Suprapubic skin (tissue), 4 donors: Measurements from ENCODE around the gene SERPING1. TPM values are rescaled to one million over a fixed set of nuclear protein-coding genes. Genes with fewer than 3 reads are reported as not detected.
A peak's percentile ranks its signal among the peaks of the same experiment; 100 is the strongest.

Source experiments
- DNase-seq, 2 donors: peaks; one replicate each; pipeline ENCODE4 v3.0.0-alpha.2; 2019; ENCODE audit warnings: low spot score in 2 of 2
- H3K27ac ChIP-seq: fragments of 200-600 bp; sonication (generic); one replicate; pipeline ENCODE4 v1.5.1; 2019
- H3K27me3 ChIP-seq: fragments of 200-600 bp; sonication (generic); one replicate; pipeline ENCODE4 v1.5.1; 2019
- H3K36me3 ChIP-seq: fragments of 200-600 bp; sonication (generic); one replicate; pipeline ENCODE4 v1.5.1; 2019
- H3K4me1 ChIP-seq: fragments of 200-600 bp; sonication (generic); one replicate; pipeline ENCODE4 v1.5.1; 2019
- H3K4me3 ChIP-seq: fragments of 200-600 bp; sonication (generic); one replicate; pipeline ENCODE4 v1.5.1; 2019; ENCODE audit warnings: mild to moderate bottlenecking
- H3K9me3 ChIP-seq: fragments of 200-600 bp; sonication (generic); one replicate; pipeline ENCODE4 v1.5.1; 2019
- CTCF ChIP-seq, 2 donors: fragments of 200-600 bp in 1 of 2; fragments of 450-650 bp in 1 of 2; sonication (generic) in 1 of 2; IDR thresholded peaks; one replicate each; pipeline ENCODE4 v1.5.1; 2016 to 2019; ENCODE audit warnings: antibody characterized with exemption in 2 of 2, mild to moderate bottlenecking in 1 of 2, moderate library complexity in 1 of 2
- EP300 ChIP-seq: sonication (generic); formaldehyde crosslinking; IDR thresholded peaks from one replicate; pipeline ENCODE4 v1.6.1; 2017; ENCODE audit warnings: antibody characterized with exemption
- POLR2A ChIP-seq, 2 donors: fragments of 450-650 bp; IDR thresholded peaks; one replicate each; pipeline ENCODE4 v1.6.1; 2017; ENCODE audit warnings: antibody characterized with exemption in 2 of 2, mild to moderate bottlenecking in 2 of 2, moderate library complexity in 2 of 2
- POLR2AphosphoS5 ChIP-seq, 3 donors: sonication (generic); formaldehyde crosslinking; IDR thresholded peaks; one replicate each; pipeline ENCODE4 v1.6.1; 2017; ENCODE audit warnings: antibody characterized with exemption in 3 of 3
- WGBS: methylation state at CpG from one replicate; pipeline ENCODE4 v1.1.5; 2018; 5-methylcytosine and 5-hydroxymethylcytosine counted together
- total RNA-seq, 4 donors: library from RNA; depleted of rRNA; stranded (reverse); fragments of >200 nt; gene quantifications; one replicate each; pipeline ENCODE4 v1.1.0, GENCODE V29; 2016

Gene SERPING1
- total RNA-seq, 4 donors from 2014 or later = 93.3 to 173 (median 119) TPM

GRCh38 chr11:57653163-57653562, 55.7 kb downstream of the SERPING1 start:
- no peak for DNase-seq
- Histone ChIP-seq H3K36me3 (no peaks in the 10 kb centered on the region), H3K9me3 (no peaks in the 10 kb centered on the region), H3K4me1 (peaks cover 33% of the 10 kb centered on the region), H3K27me3 (peaks cover 6% of the 10 kb centered on the region), H3K27ac (no peak overlapping the region), H3K4me3 (no peak overlapping the region)
- 46% methylated on average over 3 of the region's 3 CpGs for WGBS
- no peak for TF ChIP-seq EP300

DNA sequence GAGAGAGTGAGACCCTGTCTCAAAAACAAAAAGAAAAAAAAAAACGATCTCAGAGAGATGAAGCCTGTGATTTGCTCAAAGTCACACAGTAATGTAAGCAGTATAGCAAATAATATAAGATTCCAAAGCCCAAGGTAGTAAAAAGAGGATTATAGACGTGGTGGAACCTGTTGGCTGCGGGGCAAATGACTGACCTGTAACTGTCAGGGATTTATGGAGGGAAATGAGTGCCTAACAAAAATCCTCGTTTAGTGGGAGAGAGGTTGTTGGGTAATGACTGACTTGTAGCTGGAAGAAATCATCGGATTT, 59.4 kb downstream of the SERPING1 start:
- WGBS = 16% methylated on average over 5 of the region's 5 CpGs
- DNase-seq = no peak

DNA sequence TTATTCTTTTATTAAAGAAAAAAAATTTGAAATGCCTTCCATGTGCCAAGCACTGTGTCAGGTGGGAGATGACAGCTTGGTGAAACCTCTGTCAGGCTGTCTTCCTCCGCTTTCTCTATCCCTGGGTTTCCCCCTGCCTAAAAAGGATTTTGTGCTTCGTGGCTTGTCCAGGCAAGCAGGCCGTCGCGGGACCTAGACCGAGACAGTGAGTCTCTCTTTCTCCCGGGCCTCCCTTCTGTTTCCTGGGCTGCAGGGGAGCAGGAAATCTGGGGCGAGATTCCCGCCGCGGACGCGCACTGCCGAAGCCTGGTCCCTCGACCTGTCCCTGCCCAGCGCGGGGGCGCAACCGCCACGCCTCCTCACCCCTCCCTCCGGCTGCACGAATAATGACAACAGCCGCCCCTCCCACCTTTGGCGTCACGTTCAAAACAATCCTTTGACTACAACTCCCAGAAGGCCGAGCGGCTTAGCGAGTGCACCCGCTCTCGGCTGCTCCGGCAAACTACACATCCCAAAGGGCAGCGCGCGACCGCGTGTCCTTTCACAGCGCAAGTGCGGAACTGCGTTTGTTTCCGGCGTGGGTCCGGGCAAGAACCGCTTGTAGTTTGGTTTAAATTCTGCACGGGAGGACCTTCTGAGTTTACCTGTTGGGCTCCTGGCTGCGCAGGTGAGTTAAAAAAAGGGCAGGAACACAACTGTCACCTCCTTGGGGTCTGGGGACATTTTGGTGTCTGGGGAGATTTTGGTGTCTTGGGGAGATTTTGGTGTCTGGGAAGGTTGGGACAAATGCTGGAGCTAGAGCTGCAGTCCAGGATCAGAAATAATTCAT, 59.9 kb downstream of the SERPING1 start, which contains the start of gene CLP1:
TSS of gene CLP1 (plus strand) at position 569 of the 829 bp plus-strand sequence. CDS start 1,715 bp downstream, outside the sequence.
- Histone ChIP-seq H3K4me1 (peaks cover 24% of the 10 kb centered on the region), H3K27ac (peak within 1 kb of the TSS; percentile 94), H3K4me3 (peak within 1 kb of the TSS; percentile 71), H3K9me3 (no peaks in the 10 kb centered on the region), H3K36me3 (peaks cover 32% of the 10 kb centered on the region), H3K27me3 (no peaks in the 10 kb centered on the region)
- WGBS = 0% methylated on average over 30 of the region's 45 CpGs
- TF ChIP-seq CTCF (IDR thresholded peaks at IDR 0.05) = no peak
- TF ChIP-seq POLR2A (IDR thresholded peaks at IDR 0.05) = peak; percentile 47 to 77
- TF ChIP-seq POLR2AphosphoS5 (IDR thresholded peaks at IDR 0.05) = peak; percentile 16 to 77 (median 39)
- DNase-seq = peak; percentile 100

More for the DNA sequence above, 59.4 kb downstream of the SERPING1 start:
- H3K27ac ChIP-seq = peak overlapping the region; percentile 94
- peaks cover 26% of the 10 kb centered on the region for H3K36me3 ChIP-seq
- peaks cover 24% of the 10 kb centered on the region for H3K4me1 ChIP-seq
- H3K9me3 ChIP-seq = no peaks in the 10 kb centered on the region
- peak overlapping the region; percentile 71 for H3K4me3 ChIP-seq
- no peak for TF ChIP-seq CTCF (IDR thresholded peaks at IDR 0.05)
- H3K27me3 ChIP-seq = no peaks in the 10 kb centered on the region

GRCh38 chr11:57658023-57658361, 60.5 kb downstream of the SERPING1 start:
- 0% methylated on average over 8 of the region's 8 CpGs for WGBS
- Histone ChIP-seq H3K4me1 (peaks cover 24% of the 10 kb centered on the region), H3K27me3 (no peaks in the 10 kb centered on the region), H3K4me3 (peak overlapping the region; percentile 71), H3K9me3 (no peaks in the 10 kb centered on the region), H3K36me3 (peaks cover 34% of the 10 kb centered on the region), H3K27ac (peak overlapping the region; percentile 94)
- DNase-seq = no peak
- no peak for TF ChIP-seq EP300
- no peak for TF ChIP-seq POLR2AphosphoS5 (IDR thresholded peaks at IDR 0.05)
- TF ChIP-seq POLR2A (IDR thresholded peaks at IDR 0.05) = no peak
- no peak for TF ChIP-seq CTCF (IDR thresholded peaks at IDR 0.05)

DNA sequence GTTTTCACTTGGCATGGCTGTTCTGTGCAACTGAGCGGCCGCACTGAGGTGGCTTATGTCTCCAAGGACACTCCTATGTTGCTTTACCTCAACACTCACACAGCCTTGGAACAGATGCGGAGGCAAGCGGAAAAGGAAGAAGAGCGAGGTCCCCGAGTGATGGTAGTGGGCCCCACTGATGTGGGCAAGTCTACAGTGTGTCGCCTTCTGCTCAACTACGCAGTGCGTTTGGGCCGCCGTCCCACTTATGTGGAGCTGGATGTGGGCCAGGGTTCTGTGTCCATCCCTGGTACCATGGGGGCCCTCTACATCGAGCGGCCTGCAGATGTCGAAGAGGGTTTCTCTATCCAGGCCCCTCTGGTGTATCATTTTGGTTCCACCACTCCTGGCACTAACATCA, 62.2 kb downstream of the SERPING1 start:
- Histone ChIP-seq H3K27me3 (no peaks in the 10 kb centered on the region), H3K27ac (no peak overlapping the region), H3K4me3 (no peak overlapping the region), H3K9me3 (no peaks in the 10 kb centered on the region), H3K4me1 (peaks cover 24% of the 10 kb centered on the region), H3K36me3 (peaks cover 34% of the 10 kb centered on the region)
- no peak for DNase-seq
- WGBS = 92% methylated on average over 14 of the region's 14 CpGs
- TF ChIP-seq CTCF (IDR thresholded peaks at IDR 0.05) (no peak), POLR2AphosphoS5 (IDR thresholded peaks at IDR 0.05) (no peak), POLR2A (IDR thresholded peaks at IDR 0.05) (no peak), EP300 (no peak)

GRCh38 chr11:57662893-57663292, 65.4 kb downstream of the SERPING1 start:
- Histone ChIP-seq H3K4me1 (peaks cover 23% of the 10 kb centered on the region), H3K9me3 (no peaks in the 10 kb centered on the region), H3K4me3 (no peak overlapping the region), H3K27ac (no peak overlapping the region), H3K27me3 (no peaks in the 10 kb centered on the region), H3K36me3 (peaks cover 34% of the 10 kb centered on the region)
- WGBS = 49% methylated on average over 4 of the region's 4 CpGs
- DNase-seq = no peak
- TF ChIP-seq CTCF (IDR thresholded peaks at IDR 0.05) = no peak
- TF ChIP-seq EP300 = no peak
- no peak for TF ChIP-seq POLR2AphosphoS5 (IDR thresholded peaks at IDR 0.05)
- no peak for TF ChIP-seq POLR2A (IDR thresholded peaks at IDR 0.05)
